Thoracic aorta (tissue), 2 donors: ENCODE data around the gene UBR1. TPM values are rescaled to one million over a fixed set of nuclear protein-coding genes. Genes with fewer than 3 reads are reported as not detected.

Source experiments
- ATAC-seq: fragments of 150-250 bp; one replicate; pipeline ENCODE4 v1.8.0; 2017; ENCODE audit warnings: low read depth; ENCODE audit not compliant: insufficient number of reproducible peaks, low FRiP score
- DNase-seq: peaks from one replicate; pipeline ENCODE4 v3.0.0-alpha.2; 2020; ENCODE audit warnings: low spot score
- H3K27ac ChIP-seq, 2 donors: fragments of 200-600 bp; sonication (generic); 1 replicate in 1 of 2; 2 replicates in 1 of 2; pipeline ENCODE4 v1.5.1; 2016; ENCODE audit warnings: mild to moderate bottlenecking in 2 of 2, moderate library complexity in 2 of 2
- H3K27me3 ChIP-seq: fragments of 200-600 bp; sonication (generic); replicated peaks from 2 replicates; pipeline ENCODE4 v1.6.0; 2016; ENCODE audit warnings: mild to moderate bottlenecking; ENCODE audit not compliant: insufficient read depth
- H3K36me3 ChIP-seq: fragments of 200-600 bp; sonication (generic); one replicate; pipeline ENCODE4 v1.5.1; 2016
- H3K4me1 ChIP-seq, 2 donors: fragments of 200-600 bp; sonication (generic); 1 replicate in 1 of 2; 2 replicates in 1 of 2; pipeline versions ENCODE4 v1.5.1 to v1.6.0; 2016; ENCODE audit warnings: low read depth in 2 of 2, mild to moderate bottlenecking in 1 of 2; ENCODE audit not compliant: control insufficient read depth in 1 of 2
- H3K4me3 ChIP-seq: fragments of 200-600 bp; sonication (generic); 2 replicates; pipeline ENCODE4 v1.5.1; 2016; ENCODE audit warnings: mild to moderate bottlenecking
- H3K9me3 ChIP-seq: fragments of 200-600 bp; sonication (generic); 2 replicates; pipeline ENCODE4 v1.5.1; 2016
- total RNA-seq, 2 donors: library from RNA; depleted of rRNA; stranded (reverse); fragments of >200 nt; gene quantifications; one replicate each; pipeline versions ENCODE4 v1.1.0 to v1.2.3, GENCODE V29; 2016
- TF ChIP-seq, protein P1 (sequence below): fragments of 200-600 bp; sonication (generic); IDR thresholded peaks from one replicate; pipeline ENCODE4 v1.5.1; 2019; ENCODE audit warnings: antibody characterized with exemption

The UBR1 gene
- total RNA-seq, 2 donors from 2014 or later = 30.6 to 70.4 TPM

DNA sequence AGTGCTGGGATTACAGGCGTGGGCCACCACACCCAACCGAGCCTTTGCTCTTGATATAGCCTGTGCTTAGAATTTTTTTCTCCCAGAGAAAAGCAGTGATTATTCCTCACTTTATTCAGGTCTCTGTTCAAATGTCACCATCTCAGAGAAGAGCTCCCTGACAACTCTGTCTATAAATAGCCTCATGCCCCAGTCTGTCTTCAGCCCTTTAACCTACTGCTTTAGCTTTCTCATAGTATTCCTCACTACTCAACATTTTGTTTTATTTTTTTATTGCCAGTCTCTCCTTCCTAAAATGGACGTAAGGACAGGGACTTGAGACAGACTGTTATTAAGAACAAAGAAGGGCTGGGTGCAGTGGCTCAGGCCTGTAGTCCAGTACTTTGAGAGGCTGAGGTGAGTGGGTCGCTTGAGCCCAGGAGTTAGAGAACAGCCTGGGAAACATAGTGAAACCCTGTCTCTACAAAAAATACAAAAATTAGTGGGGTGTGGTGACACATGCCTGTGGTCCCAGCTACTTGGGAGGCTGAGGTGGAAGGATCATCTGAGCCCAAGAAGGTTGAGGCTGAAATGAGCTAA lies 106.5 kb downstream of the UBR1 start:
- ATAC-seq (no peak), DNase-seq (no peak)
- no peaks in the 10 kb centered on the region for H3K4me1 ChIP-seq
- H3K36me3 ChIP-seq = peaks cover 18% of the 10 kb centered on the region
- no peaks in the 10 kb centered on the region for H3K27me3 ChIP-seq
- TF ChIP-seq, protein P1, sequence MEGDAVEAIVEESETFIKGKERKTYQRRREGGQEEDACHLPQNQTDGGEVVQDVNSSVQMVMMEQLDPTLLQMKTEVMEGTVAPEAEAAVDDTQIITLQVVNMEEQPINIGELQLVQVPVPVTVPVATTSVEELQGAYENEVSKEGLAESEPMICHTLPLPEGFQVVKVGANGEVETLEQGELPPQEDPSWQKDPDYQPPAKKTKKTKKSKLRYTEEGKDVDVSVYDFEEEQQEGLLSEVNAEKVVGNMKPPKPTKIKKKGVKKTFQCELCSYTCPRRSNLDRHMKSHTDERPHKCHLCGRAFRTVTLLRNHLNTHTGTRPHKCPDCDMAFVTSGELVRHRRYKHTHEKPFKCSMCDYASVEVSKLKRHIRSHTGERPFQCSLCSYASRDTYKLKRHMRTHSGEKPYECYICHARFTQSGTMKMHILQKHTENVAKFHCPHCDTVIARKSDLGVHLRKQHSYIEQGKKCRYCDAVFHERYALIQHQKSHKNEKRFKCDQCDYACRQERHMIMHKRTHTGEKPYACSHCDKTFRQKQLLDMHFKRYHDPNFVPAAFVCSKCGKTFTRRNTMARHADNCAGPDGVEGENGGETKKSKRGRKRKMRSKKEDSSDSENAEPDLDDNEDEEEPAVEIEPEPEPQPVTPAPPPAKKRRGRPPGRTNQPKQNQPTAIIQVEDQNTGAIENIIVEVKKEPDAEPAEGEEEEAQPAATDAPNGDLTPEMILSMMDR = no peak
- H3K27ac ChIP-seq = no peak overlapping the region
- H3K4me3 ChIP-seq = no peak overlapping the region
- no peaks in the 10 kb centered on the region for H3K9me3 ChIP-seq

DNA sequence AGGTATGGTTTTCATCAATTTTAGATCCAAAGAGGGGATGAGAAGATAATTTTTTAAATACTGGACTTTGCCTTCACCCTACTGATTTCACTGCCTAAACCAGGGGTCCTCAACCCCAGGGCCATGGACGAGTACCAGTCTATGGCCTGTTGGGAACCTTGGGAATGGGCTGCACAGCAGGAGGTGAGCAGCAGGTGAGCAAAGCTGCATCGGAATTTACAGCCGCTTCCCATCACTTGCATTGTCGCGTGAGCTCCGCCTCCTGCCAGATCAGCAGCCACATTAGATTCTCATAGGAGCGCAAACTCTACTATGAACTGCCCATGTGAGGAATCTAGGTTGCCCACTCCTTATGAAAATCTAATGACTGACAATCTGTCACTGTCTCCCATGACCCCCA lies 109.0 kb downstream of the UBR1 start:
- H3K27ac ChIP-seq = no peak overlapping the region
- DNase-seq (no peak), ATAC-seq (no peak)
- TF ChIP-seq, protein P1 = no peak
- H3K4me1 ChIP-seq = peaks cover 4 to 7% of the 10 kb centered on the region in 2 donors
- H3K27me3 ChIP-seq = no peaks in the 10 kb centered on the region
- no peak overlapping the region for H3K4me3 ChIP-seq
- H3K9me3 ChIP-seq = no peaks in the 10 kb centered on the region
- H3K36me3 ChIP-seq = peaks cover 12% of the 10 kb centered on the region

DNA sequence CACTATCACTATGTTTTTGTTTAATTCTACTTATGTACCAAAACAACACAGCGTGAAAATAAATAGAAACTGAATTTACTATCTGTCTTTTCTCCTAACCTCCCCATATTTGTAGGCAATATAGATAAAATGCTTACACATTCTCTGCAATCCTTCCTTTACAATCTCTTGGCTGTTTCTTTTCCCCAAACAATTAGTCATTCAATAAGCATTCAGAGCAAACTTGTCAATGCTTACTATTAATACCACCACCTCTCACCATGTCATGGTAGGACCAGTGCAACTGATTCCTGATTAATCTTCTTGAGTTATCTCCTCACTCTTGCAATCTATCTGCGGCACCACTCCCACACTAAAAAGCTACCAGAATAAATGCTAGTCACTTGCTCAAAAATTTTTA lies 111.3 kb downstream of the UBR1 start:
- Histone ChIP-seq H3K27ac (no peak overlapping the region), H3K4me3 (no peak overlapping the region), H3K27me3 (no peaks in the 10 kb centered on the region), H3K4me1 (peaks cover 4 to 7% of the 10 kb centered on the region in 2 donors), H3K36me3 (peaks cover 12% of the 10 kb centered on the region), H3K9me3 (no peaks in the 10 kb centered on the region)
- TF ChIP-seq, protein P1 = no peak
- ATAC-seq = no peak
- DNase-seq = no peak

- Histone ChIP-seq H3K4me1 (peaks cover 4 to 7% of the 10 kb centered on the region in 2 donors), H3K4me3 (no peak overlapping the region), H3K27ac (no peak overlapping the region), H3K9me3 (no peaks in the 10 kb centered on the region), H3K27me3 (no peaks in the 10 kb centered on the region), H3K36me3 (peaks cover 21% of the 10 kb centered on the region)
- no peak for DNase-seq
- ATAC-seq = no peak
- TF ChIP-seq, protein P1 = no peak
These were observed 113.2 kb downstream of the UBR1 start for GRCh38 chr15:42992626-42993025.

DNA sequence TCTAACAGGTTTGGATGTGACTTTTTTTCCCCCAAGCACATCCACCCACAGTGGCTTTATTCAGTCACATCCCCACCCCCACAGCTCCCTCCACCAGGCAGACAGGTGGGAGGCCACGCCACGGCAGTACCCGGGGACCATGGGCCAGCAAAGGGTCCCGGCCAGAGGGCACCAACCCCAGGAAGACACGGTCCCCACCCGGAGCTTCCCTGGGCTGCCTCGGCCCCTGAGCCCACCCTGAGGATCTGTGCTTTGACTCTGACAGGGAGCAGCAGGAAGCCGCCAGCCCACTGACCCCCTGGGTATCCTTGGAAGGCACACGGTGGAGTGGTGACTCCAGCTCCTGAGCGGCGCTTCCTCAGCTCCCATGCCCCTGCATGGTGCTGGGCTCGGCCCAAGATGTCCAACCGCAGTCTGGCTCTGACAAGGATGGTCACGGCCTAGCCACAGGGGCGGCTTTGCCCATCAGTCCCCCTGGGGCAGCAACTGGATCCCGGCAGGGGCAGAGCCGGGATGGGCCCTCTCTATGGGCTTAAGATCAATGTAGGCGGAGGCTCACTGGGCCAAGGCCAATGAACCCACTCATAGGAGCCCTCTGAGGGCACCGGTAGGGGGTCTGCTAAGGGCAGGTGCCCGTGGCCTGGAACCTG lies 119.0 kb downstream of the UBR1 start:
- no peak for ATAC-seq

More for the DNA sequence above, 119.0 kb downstream of the UBR1 start:
- DNase-seq = no peak
- H3K27me3 ChIP-seq = no peaks in the 10 kb centered on the region
- no peak overlapping the region for H3K27ac ChIP-seq
- no peak overlapping the region for H3K4me3 ChIP-seq
- TF ChIP-seq, protein P1 = no peak
- H3K36me3 ChIP-seq = peaks cover 31% of the 10 kb centered on the region
- H3K4me1 ChIP-seq = no peaks in the 10 kb centered on the region
- no peaks in the 10 kb centered on the region for H3K9me3 ChIP-seq
